ENCODE measurements around the gene CBLC.

The CBLC gene

DNA sequence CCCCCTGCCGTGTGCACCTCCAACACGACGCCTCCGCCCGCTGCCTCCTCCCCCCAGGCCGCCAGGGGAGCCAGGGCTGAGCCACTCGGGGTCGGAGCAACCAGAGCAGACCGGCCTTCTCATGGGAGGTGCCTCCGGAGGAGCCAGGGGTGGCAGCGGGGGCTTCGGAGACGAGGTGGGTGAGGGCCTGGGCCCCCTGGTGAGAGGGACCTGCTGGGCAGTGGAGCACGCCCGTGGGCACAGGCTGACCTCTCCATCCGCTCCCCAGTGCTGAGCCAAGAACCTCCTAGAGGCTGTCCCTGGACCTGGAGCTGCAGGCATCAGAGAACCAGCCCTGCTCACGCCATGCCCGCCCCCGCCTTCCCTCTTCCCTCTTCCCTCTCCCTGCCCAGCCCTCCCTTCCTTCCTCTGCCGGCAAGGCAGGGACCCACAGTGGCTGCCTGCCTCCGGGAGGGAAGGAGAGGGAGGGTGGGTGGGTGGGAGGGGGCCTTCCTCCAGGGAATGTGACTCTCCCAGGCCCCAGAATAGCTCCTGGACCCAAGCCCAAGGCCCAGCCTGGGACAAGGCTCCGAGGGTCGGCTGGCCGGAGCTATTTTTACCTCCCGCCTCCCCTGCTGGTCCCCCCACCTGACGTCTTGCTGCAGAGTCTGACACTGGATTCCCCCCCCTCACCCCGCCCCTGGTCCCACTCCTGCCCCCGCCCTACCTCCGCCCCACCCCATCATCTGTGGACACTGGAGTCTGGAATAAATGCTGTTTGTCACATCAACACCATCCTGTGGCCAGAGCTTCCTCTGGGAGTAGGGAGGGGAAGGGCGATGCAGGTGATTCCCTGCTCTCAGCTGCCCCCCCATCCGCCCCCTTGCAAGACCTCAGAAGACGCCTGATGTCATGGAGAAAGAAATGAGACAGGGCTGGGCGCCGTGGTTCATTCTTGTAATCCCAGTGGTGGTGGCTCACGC lies 43.2 kb downstream of the CBLC start:
- no peak for DNase-seq (ENCODE audit: low spot score)
- no peak overlapping the region for H2BK120ac ChIP-seq (ENCODE audit: low read depth, low read length)
- no peak overlapping the region for H2BK15ac ChIP-seq (ENCODE audit: low read length)
- H3K4me1 ChIP-seq (ENCODE audit: control insufficient read depth in 2 of 2, insufficient read depth in 1 of 2, low read depth in 1 of 2, low read length in 2 of 2), result peaks cover 5 to 6% of the 10 kb centered on the region in 2 donors
- H3K9me3 ChIP-seq (replicated peaks in 1 of 2; ENCODE audit: control insufficient read depth in 2 of 2, insufficient read depth in 1 of 2, low read depth in 1 of 2, low read length in 2 of 2), result no peaks in the 10 kb centered on the region
- no peak overlapping the region for H3K4me2 ChIP-seq (ENCODE audit: insufficient read depth, low read length, poor library complexity, severe bottlenecking)
- H4K8ac ChIP-seq (ENCODE audit: low read depth, low read length), result no peak overlapping the region
- WGBS, 2 donors (ENCODE audit: extremely low coverage in 2 of 2, insufficient read length in 2 of 2, insufficient replicate concordance in 1 of 2), result no CpG with 5 or more reads among the region's 35 CpGs
- H3K27ac ChIP-seq (replicated peaks; ENCODE audit: low read length), result no peak overlapping the region
- no peak overlapping the region for H3K23ac ChIP-seq (ENCODE audit: low read depth, low read length, poor library complexity)
- no peak overlapping the region for H4K91ac ChIP-seq (ENCODE audit: low read depth, low read length, poor library complexity)
- H2BK12ac ChIP-seq (ENCODE audit: low read length), result no peak overlapping the region
- H3K4ac ChIP-seq (ENCODE audit: low read length), result no peak overlapping the region
- no peaks in the 10 kb centered on the region for H3K79me1 ChIP-seq (ENCODE audit: low read depth, low read length)
- H2AFZ ChIP-seq (ENCODE audit: low read length), result no peak overlapping the region
- peak overlapping the region; percentile 37 for H2AK5ac ChIP-seq (ENCODE audit: low read depth, low read length)
- H3K27me3 ChIP-seq (ENCODE audit: control insufficient read depth in 3 of 3, insufficient read depth in 3 of 3, low read depth in 1 of 3, low read length in 3 of 3), result peaks cover 0 to 9% (median 0%) of the 10 kb centered on the region in 3 experiments
- H2BK5ac ChIP-seq (ENCODE audit: low read length), result no peak overlapping the region
- no peak overlapping the region for H3K9ac ChIP-seq (ENCODE audit: low read depth, low read length, poor library complexity)
- H3K14ac ChIP-seq (ENCODE audit: low read length), result peak overlapping the region; percentile 89
- no peak overlapping the region for H3K4me3 ChIP-seq (ENCODE audit: low read length in 2 of 2)
- no peaks in the 10 kb centered on the region for H3K36me3 ChIP-seq (replicated peaks in 1 of 2; ENCODE audit: control insufficient read depth in 2 of 2, insufficient read depth in 2 of 2, low read length in 2 of 2)
- peak overlapping the region; percentile 64 for H3K18ac ChIP-seq (ENCODE audit: low read length)

DNA sequence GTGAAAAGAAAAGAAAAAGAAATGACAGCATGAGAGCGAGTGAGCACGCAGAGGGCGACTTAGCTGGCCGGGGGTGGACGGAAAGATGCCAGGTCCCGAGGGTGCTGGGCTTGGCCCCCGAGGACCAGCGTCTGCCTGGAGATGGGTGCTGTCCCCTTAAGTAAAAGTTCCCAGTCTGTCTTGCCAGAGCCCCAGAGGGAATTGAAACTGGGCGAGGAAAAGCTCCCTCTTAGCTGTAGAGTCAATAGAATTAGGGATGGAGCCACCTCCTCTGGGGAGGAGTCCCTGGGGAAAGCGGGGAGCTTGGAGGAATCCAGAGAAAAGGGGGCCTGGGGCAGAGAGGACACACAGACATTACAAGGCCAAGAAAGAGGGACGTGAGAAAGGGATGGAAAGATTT lies 44.5 kb downstream of the CBLC start:
- Histone ChIP-seq H3K36me3 (replicated peaks in 1 of 2; ENCODE audit: control insufficient read depth in 2 of 2, insufficient read depth in 2 of 2, low read length in 2 of 2) (no peaks in the 10 kb centered on the region), H3K27me3 (ENCODE audit: control insufficient read depth in 3 of 3, insufficient read depth in 3 of 3, low read depth in 1 of 3, low read length in 3 of 3) (peaks cover 0 to 17% (median 0%) of the 10 kb centered on the region in 3 experiments), H3K14ac (ENCODE audit: low read length) (no peak overlapping the region), H3K79me1 (ENCODE audit: low read depth, low read length) (no peaks in the 10 kb centered on the region), H3K4ac (ENCODE audit: low read length) (no peak overlapping the region), H3K4me1 (ENCODE audit: control insufficient read depth in 2 of 2, insufficient read depth in 1 of 2, low read depth in 1 of 2, low read length in 2 of 2) (peaks cover 5 to 6% of the 10 kb centered on the region in 2 donors), H2BK12ac (ENCODE audit: low read length) (no peak overlapping the region), H3K18ac (ENCODE audit: low read length) (peak overlapping the region; percentile 64), H4K91ac (ENCODE audit: low read depth, low read length, poor library complexity) (no peak overlapping the region), H2AK5ac (ENCODE audit: low read depth, low read length) (no peak overlapping the region), H3K23ac (ENCODE audit: low read depth, low read length, poor library complexity) (no peak overlapping the region), H3K9me3 (replicated peaks in 1 of 2; ENCODE audit: control insufficient read depth in 2 of 2, insufficient read depth in 1 of 2, low read depth in 1 of 2, low read length in 2 of 2) (no peaks in the 10 kb centered on the region), H2BK5ac (ENCODE audit: low read length) (no peak overlapping the region), H3K27ac (replicated peaks; ENCODE audit: low read length) (no peak overlapping the region), H3K4me3 (ENCODE audit: low read length in 2 of 2) (no peak overlapping the region), H2BK120ac (ENCODE audit: low read depth, low read length) (no peak overlapping the region), H3K4me2 (ENCODE audit: insufficient read depth, low read length, poor library complexity, severe bottlenecking) (no peak overlapping the region), H3K9ac (ENCODE audit: low read depth, low read length, poor library complexity) (no peak overlapping the region), H2BK15ac (ENCODE audit: low read length) (no peak overlapping the region), H2AFZ (ENCODE audit: low read length) (no peak overlapping the region), H4K8ac (ENCODE audit: low read depth, low read length) (no peak overlapping the region)
- DNase-seq (ENCODE audit: low spot score), result no peak
- WGBS, 2 donors (ENCODE audit: extremely low coverage in 2 of 2, insufficient read length in 2 of 2, insufficient replicate concordance in 1 of 2), result no CpG with 5 or more reads among the region's 11 CpGs

DNA sequence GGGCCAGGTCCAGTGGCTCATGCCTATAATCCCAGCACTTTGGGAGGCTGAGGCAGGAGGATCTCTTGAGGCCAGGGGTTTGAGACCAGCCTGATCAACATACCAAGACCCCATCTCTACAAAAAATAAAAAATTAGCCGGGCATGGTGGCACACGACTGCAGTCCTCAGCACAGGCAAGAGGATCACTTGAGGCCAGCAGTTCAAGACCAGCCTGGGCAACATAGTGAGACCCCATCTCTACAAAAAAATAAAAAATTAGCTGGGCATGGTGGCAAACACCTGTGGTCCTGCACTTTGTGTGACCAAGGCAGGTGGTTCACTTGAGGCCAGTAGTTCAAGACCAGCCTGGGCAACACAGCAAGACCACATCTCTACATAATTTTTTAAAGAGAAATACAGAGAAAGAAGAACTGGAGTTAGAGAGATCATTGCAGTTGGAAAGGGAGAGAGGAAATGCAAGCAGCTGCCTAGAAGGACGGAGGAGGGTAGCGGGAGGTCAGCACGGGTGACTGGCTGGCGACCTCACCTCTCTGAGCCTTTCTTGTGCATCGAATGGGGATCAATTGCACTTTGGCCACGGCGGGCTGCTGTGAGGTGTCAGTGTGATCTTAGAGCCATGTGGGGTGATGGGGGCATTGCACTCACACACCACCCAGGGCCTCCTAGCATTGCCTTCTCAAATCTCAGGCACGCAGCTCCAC lies 45.1 kb downstream of the CBLC start:
- Histone ChIP-seq H3K23ac (ENCODE audit: low read depth, low read length, poor library complexity) (no peak overlapping the region), H4K91ac (ENCODE audit: low read depth, low read length, poor library complexity) (no peak overlapping the region), H2AFZ (ENCODE audit: low read length) (no peak overlapping the region), H3K9ac (ENCODE audit: low read depth, low read length, poor library complexity) (no peak overlapping the region), H3K14ac (ENCODE audit: low read length) (no peak overlapping the region), H4K8ac (ENCODE audit: low read depth, low read length) (no peak overlapping the region), H3K4ac (ENCODE audit: low read length) (no peak overlapping the region), H2BK120ac (ENCODE audit: low read depth, low read length) (no peak overlapping the region), H3K9me3 (replicated peaks in 1 of 2; ENCODE audit: control insufficient read depth in 2 of 2, insufficient read depth in 1 of 2, low read depth in 1 of 2, low read length in 2 of 2) (no peaks in the 10 kb centered on the region), H2BK5ac (ENCODE audit: low read length) (no peak overlapping the region), H3K27ac (replicated peaks; ENCODE audit: low read length) (no peak overlapping the region), H3K79me1 (ENCODE audit: low read depth, low read length) (no peaks in the 10 kb centered on the region), H3K27me3 (ENCODE audit: control insufficient read depth in 3 of 3, insufficient read depth in 3 of 3, low read depth in 1 of 3, low read length in 3 of 3) (peaks cover 0 to 16% (median 0%) of the 10 kb centered on the region in 3 experiments), H3K36me3 (replicated peaks in 1 of 2; ENCODE audit: control insufficient read depth in 2 of 2, insufficient read depth in 2 of 2, low read length in 2 of 2) (no peaks in the 10 kb centered on the region), H2BK15ac (ENCODE audit: low read length) (no peak overlapping the region), H3K4me2 (ENCODE audit: insufficient read depth, low read length, poor library complexity, severe bottlenecking) (no peak overlapping the region), H3K4me3 (ENCODE audit: low read length in 2 of 2) (no peak overlapping the region), H3K18ac (ENCODE audit: low read length) (peak overlapping the region; percentile 31), H2BK12ac (ENCODE audit: low read length) (no peak overlapping the region), H2AK5ac (ENCODE audit: low read depth, low read length) (no peak overlapping the region), H3K4me1 (ENCODE audit: control insufficient read depth in 2 of 2, insufficient read depth in 1 of 2, low read depth in 1 of 2, low read length in 2 of 2) (peaks cover 5 to 6% of the 10 kb centered on the region in 2 donors)
- WGBS, 2 donors (ENCODE audit: extremely low coverage in 2 of 2, insufficient read length in 2 of 2, insufficient replicate concordance in 1 of 2), result no CpG with 5 or more reads among the region's 10 CpGs
- DNase-seq (ENCODE audit: low spot score), result peak; percentile 48

GRCh38 chr19:44823373-44823698 lies 45.6 kb downstream of the CBLC start:
- Histone ChIP-seq H2BK12ac (ENCODE audit: low read length) (no peak overlapping the region), H2AFZ (ENCODE audit: low read length) (no peak overlapping the region), H3K9ac (ENCODE audit: low read depth, low read length, poor library complexity) (no peak overlapping the region), H3K36me3 (replicated peaks in 1 of 2; ENCODE audit: control insufficient read depth in 2 of 2, insufficient read depth in 2 of 2, low read length in 2 of 2) (no peaks in the 10 kb centered on the region), H2BK120ac (ENCODE audit: low read depth, low read length) (no peak overlapping the region), H3K14ac (ENCODE audit: low read length) (no peak overlapping the region), H3K9me3 (replicated peaks in 1 of 2; ENCODE audit: control insufficient read depth in 2 of 2, insufficient read depth in 1 of 2, low read depth in 1 of 2, low read length in 2 of 2) (no peaks in the 10 kb centered on the region), H2BK15ac (ENCODE audit: low read length) (no peak overlapping the region), H3K23ac (ENCODE audit: low read depth, low read length, poor library complexity) (no peak overlapping the region), H3K4ac (ENCODE audit: low read length) (no peak overlapping the region), H3K4me2 (ENCODE audit: insufficient read depth, low read length, poor library complexity, severe bottlenecking) (no peak overlapping the region), H2BK5ac (ENCODE audit: low read length) (no peak overlapping the region), H3K27me3 (ENCODE audit: control insufficient read depth in 3 of 3, insufficient read depth in 3 of 3, low read depth in 1 of 3, low read length in 3 of 3) (peaks cover 0 to 16% (median 0%) of the 10 kb centered on the region in 3 experiments), H3K4me3 (ENCODE audit: low read length in 2 of 2) (no peak overlapping the region), H4K8ac (ENCODE audit: low read depth, low read length) (no peak overlapping the region), H3K27ac (replicated peaks; ENCODE audit: low read length) (no peak overlapping the region), H3K18ac (ENCODE audit: low read length) (no peak overlapping the region), H4K91ac (ENCODE audit: low read depth, low read length, poor library complexity) (no peak overlapping the region), H3K79me1 (ENCODE audit: low read depth, low read length) (no peaks in the 10 kb centered on the region), H3K4me1 (ENCODE audit: control insufficient read depth in 2 of 2, insufficient read depth in 1 of 2, low read depth in 1 of 2, low read length in 2 of 2) (peaks cover 5 to 6% of the 10 kb centered on the region in 2 donors), H2AK5ac (ENCODE audit: low read depth, low read length) (no peak overlapping the region)
- DNase-seq (ENCODE audit: low spot score), result no peak
- no CpG with 5 or more reads among the region's 4 CpGs for WGBS, 2 donors (ENCODE audit: extremely low coverage in 2 of 2, insufficient read length in 2 of 2, insufficient replicate concordance in 1 of 2)
